Measurements from ENCODE around the gene CUX1.
"Not testable (repeated sequence)": the region's sequence is repeated elsewhere in the genome, so short reads cannot be mapped to it uniquely, and the experiment has no call there.

The CUX1 gene, protein sequence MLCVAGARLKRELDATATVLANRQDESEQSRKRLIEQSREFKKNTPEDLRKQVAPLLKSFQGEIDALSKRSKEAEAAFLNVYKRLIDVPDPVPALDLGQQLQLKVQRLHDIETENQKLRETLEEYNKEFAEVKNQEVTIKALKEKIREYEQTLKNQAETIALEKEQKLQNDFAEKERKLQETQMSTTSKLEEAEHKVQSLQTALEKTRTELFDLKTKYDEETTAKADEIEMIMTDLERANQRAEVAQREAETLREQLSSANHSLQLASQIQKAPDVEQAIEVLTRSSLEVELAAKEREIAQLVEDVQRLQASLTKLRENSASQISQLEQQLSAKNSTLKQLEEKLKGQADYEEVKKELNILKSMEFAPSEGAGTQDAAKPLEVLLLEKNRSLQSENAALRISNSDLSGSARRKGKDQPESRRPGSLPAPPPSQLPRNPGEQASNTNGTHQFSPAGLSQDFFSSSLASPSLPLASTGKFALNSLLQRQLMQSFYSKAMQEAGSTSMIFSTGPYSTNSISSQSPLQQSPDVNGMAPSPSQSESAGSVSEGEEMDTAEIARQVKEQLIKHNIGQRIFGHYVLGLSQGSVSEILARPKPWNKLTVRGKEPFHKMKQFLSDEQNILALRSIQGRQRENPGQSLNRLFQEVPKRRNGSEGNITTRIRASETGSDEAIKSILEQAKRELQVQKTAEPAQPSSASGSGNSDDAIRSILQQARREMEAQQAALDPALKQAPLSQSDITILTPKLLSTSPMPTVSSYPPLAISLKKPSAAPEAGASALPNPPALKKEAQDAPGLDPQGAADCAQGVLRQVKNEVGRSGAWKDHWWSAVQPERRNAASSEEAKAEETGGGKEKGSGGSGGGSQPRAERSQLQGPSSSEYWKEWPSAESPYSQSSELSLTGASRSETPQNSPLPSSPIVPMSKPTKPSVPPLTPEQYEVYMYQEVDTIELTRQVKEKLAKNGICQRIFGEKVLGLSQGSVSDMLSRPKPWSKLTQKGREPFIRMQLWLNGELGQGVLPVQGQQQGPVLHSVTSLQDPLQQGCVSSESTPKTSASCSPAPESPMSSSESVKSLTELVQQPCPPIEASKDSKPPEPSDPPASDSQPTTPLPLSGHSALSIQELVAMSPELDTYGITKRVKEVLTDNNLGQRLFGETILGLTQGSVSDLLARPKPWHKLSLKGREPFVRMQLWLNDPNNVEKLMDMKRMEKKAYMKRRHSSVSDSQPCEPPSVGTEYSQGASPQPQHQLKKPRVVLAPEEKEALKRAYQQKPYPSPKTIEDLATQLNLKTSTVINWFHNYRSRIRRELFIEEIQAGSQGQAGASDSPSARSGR (N-terminal part only)

DNA sequence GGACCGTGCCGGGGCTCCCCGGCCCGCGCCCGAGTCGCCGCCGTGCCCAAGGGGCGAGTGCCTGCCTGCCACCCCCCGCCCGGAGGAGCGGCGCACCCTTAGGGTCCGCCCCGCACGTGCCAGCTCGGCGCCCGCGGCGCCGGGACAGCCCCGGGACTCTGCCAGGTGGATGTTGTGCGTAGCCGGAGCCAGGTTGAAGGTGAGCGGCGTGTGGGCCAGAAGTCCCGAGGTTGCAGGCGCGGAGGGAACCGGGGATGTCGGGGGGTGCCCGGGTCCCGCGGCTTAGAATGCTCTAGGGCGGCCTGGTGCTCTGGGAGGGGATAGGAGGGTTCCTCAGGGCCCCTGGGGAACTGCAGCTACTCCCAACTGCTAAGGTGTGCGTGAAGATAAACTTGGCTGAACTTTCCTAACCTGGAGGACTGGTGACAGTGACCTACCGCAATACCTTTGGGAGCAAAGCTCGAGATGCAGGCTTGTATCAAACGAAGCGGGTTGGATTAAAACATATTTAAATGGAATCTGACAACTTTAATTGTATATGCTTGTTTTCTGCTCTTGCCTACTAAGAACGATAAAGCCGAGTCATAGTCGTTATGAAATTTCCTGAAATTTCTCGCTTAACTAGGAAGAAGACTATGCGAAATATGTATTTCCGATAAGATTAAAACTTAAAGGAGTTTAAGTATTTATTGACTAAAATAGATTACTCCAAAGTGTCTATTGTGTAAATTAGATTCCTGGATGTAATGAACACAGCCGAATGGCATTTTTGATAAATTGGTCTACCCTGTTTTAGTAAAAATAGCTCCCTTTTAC, at the start of gene CUX1:
Gene CUX1 (plus strand): TSS at position 156 of the 816 bp plus-strand sequence. CDS start 14 bp downstream, at position 170.
- DNase-seq = peak; percentile 47

DNA sequence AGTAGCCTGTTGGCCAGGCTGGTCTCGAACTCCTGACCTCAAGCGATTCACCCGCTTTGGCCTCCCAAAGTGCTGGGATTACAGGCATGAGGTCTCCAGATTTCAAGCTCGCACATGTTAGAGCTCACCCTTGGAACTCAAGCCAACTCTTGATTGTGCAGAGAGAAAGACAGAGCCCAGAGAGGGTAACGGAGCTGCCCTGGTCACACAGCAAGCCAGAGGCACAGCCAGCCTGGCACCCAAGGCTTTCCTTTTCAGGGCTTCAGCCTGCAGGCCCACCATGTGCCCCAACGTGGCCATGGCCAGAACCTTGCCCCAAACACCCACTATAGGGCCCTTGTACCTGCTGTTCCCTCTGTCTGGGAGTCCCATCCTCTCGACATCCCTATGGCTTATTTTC, 49.1 kb upstream of the CUX1 start:
- DNase-seq = no peak

DNA sequence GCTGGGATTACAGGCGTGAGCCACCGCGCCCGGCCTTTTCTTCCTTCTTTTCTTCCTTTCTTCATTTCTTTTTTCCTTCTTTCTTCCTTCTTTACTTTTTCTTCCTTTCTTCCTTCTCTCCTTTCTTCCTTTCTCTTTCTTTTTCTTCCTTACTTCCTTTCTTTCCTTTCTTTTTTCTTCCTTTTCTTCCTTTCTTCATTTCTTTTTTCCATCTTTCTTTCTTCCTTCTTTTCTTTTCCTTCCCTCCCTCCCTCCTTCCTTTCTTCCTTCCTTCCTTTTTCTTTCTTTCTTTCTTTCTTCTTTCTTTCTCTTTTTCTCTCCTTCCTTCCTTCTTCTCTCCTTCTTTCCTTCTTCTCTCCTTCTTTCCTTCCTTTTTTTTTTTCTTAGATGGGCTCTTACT, 47.0 kb upstream of the CUX1 start:
- no peak for DNase-seq

DNA sequence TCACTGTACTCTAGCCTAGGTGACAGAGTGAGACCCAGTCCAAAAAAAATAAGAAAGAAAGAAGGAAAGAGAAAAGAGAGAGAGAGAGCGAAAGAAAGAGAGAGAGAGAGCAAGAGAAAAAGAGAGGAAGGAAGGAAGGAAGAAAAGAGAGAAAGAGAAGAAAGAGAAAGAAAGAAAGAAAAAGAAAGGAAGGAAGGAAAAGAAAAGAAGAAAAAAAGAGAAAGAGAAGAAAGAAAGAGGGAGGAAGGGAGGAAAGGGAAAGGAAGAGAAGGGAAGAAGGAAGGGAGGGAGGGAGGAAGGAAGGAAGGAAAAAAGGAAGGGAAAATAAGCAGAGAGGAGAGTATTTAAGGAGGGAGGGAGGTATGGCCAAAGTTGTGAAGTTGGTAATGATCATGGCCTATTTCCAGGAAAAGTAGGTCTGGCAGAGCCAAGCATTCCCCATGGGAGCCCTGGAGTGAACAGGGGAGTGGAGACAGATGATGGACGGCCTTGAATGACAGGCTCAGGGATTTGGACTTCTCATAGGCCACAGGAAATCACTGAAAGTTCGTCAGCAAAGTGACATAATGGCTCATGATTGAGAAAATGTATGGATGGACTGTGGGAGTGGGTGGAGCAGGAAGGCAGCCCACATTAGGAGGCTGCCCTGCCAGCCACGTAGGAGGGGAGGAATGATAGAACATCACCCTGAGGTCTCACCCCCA, 44.8 kb upstream of the CUX1 start:
- no peak for DNase-seq

DNA sequence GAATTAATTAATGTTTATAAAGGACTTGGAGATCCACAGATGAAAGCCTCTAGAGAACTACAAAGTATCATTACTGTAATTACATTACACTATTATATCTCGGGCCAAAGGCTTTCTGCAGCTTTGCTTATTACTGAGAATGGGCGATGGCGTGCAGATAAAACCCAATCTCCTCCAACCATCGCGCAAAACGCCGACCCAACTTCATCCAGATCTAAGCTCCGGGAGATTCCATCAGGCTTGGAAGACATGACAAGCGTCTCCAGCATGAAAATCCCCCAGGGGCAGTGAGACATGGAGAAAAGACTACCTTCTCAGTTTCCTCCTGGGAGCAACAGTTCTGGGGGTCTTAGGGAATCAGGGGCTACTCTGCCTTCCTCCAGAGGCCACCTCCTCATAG, 42.2 kb upstream of the CUX1 start:
- DNase-seq = no peak

DNA sequence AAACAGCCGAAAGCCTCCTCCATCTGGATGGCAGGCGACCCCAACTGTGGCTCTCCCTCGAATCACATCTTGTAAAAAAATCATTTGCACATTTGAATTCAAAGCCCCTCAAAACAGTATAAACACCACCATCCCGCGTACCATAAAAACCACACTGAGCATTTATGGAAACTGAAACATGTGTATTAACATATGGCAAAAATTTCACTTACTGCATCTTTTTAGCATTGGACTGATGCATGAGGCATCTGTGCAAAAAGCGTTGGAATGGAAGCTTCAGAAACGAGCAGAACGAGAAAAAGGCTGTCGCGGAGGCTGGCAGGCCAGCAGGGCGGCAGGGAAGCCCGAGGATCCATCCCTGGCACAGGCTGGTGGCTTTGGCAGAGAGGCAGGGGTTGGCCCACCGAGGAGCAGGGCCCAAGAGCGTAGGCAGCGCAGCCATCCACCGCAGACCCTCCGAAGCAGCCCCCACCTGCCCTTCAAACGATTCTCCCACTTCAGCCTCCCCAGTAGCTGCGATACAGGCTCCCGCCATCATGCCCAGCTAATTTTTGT, 39.3 kb upstream of the CUX1 start:
- DNase-seq = no peak

DNA sequence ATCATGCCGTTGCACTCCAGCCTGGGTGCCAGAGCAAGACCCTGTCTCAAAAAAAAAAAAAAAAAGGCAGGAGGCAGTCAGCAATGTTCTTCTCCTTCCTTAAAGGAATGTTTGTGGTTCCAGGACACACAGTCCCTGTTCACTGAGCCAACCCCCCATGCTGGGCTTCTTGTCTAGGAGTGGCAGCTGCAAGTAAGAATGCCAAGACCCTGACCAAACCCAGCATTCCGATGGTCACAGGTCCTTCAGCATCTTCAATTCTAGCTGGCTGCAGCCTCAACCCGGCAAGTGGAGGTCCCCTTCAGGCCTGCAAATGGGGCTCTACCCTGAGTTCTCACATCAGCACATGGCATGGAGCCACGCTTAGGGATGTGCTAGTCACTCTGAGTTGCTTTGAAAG, 38.2 kb upstream of the CUX1 start:
- DNase-seq = no peak

DNA sequence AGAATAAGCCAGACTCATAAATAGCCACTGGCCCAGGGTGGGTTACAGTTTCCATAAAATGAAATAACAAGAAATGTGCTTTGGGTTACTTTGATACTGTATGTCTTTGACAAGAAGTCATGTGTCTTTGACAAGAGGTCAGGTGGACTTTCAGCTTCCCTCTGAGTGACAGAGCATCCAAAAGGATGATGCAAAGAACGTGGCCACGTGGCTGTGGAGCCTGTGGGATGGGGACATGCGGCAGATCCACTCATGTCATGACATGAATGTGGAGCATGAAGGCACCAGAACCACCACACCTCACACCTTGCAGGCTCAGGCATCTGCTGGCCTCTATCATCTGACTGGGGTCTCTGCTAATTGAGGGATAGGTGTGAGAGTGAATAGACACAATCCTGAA, 37.1 kb upstream of the CUX1 start:
- DNase-seq = no peak

DNA sequence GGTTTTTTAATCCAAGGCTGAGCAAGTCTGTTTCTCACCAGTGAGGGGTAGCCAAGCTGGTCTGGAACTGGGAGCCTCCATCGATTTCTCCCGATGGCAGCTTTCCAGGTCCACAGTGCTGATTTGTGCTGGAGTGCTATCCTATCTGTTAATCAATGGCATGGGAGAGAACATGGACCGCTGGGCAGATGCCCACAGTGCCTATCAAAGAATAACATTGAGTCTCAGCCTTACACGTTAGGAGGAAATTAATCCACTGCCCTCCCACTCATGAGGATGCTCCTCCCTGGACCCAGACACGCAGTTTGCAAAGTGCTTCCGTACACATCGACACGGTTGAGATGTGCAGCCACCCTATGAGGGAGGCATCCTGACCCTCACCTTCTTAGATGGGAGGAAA, 36.0 kb upstream of the CUX1 start:
- DNase-seq = no peak

DNA sequence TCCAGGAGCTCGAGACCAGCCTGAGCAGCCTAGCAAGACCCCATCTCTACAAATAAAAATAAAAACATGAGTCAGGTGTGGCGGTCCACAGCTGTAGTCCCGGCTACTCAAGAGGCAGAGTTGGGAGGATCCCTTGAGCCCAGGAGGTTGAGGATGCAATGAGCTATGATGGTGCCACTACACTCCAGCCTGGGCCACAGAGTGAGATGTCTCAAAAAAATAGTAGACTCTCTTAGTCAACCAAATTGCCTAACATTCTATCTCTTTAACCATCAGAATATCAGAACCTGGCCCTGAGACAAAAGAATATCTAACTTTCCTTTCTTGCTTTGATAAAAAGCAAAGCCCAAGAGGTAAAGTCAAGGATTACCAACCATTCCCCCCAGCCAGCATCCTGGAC, 35.0 kb upstream of the CUX1 start:
- DNase-seq = no peak

DNA sequence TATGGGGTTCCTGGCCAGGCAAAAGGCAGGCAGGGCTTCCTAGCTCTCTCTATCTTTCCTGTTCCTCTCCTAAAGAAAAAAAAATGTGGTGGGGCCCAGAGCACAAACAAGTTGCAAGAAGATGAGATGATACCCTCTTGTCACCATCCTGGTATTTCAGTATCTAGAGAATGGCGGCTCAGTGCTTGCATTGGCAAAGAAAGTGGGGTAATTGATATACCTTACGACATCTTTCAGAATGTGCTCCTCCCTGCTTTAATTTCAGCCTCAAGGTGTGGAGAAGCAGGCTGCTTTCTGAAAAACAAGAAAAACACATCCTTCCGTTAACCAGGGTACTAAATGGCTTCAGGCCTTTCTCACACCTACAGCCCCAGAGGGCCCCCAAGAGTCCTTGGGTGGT, 34.5 kb upstream of the CUX1 start:
- DNase-seq = no peak

DNA sequence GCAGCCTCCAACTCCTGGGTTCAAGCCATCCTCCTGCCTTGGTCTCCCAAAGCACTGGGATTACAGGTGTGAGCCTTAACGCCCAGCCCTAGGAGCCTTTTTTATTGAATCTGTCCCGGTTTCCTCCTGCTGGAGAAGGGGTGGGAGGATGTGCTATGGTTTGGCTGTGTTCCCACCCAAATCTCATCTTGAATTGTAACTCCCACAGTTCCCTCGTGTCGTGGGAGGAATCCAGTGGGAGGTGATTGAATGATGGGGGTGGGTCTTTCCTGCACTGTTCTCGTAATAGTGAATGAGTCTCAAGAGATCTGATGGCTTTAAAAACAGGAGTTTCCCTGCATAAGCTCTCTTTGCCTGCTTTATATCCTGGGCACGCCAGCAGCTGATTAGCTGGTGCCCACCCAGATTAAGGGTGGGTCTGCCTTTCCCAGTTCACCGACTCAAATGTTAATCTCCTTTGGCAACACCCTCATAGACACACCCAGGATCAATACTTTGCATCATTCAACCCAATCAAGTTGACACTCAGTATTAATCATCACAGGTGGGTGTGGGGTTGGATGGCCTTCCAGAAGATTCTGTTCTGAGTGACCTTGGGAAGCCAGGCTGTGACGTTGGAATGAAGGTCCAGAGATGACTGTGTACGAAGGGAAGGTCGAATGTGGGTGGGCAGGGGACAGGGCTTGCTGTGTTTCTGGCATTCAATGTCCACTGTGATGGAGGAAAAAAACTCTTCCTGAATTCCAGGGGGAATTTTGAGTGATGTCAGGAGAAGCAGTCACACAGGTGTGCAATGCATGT, 33.8 kb upstream of the CUX1 start:
- no peak for DNase-seq

DNA sequence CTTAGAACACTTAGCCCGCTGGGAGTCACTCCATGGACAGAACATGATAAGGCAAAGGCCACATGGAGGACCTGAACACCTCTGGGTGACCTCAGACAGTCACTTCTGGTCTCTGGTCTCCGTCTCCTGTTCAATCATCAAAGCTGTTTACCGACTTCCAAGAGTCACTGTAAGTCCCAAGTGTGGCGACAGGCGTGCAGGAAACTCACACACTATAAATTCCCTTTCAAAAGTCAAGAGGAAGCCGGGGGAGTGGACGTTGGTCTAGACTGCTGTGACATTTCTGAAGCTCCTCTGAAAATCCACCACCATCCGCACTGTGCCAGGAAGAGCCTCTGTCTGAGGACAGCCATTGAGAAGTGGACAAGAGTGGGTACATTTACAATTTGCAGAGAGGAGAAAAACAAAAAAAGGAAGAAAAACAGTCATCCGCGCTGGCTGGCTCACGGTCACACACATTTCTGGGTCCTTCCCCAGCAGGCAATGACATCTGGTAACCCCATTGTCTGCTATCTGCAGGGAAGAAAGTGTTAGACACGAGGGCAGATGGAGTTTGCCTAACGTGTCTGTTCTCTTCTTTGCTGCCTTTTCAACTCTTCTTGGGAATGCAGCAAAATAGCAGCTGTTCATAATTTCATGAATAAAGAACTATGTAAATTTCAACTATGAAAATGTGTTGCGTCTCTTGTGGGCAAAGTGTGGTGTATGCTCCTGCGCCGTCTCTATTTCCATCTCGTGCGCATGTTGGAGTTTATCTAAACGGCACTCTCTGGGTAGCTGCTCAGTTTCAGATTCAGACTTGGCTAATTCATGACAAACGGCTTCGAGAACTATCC, 32.9 kb upstream of the CUX1 start:
- DNase-seq = no peak

DNA sequence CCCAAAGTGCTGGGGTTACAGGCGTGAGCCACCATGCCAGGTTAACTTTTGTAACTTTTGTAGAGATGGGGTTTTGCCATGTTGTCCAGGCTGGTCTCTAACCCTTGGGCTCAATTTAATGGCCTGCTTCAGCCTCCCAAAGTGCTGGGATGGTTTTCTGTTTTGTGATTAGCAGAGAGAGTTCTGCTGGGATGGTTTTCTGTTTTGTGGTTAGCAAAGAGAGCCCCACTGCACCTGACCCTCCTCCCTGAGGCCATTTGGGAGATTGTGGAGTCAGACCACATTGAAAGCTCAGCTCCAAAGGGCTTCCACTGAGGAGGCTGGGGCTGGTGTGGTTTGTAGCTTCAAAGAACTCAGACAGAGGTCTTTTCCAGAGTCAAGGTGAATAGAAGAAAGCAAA, 29.6 kb upstream of the CUX1 start:
- DNase-seq = no peak

DNA sequence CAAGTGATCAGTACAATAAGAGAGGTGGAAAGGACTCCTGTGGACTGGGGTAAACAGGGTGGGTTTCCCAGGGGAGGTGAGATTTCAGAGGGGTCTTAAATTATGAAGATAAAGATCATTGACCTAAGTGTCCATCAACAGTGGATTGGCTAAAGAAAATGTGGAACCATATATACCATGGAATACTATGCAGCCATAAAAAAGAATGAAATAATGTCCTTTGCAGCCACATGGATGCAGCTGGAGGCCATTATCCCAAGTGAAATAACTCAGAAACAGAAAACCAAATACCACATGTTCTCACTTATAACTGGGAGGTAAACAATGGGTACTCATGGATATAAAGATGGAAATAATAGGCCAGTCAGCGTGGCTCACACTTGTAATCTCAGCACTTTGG, 28.9 kb upstream of the CUX1 start:
- no peak for DNase-seq

DNA sequence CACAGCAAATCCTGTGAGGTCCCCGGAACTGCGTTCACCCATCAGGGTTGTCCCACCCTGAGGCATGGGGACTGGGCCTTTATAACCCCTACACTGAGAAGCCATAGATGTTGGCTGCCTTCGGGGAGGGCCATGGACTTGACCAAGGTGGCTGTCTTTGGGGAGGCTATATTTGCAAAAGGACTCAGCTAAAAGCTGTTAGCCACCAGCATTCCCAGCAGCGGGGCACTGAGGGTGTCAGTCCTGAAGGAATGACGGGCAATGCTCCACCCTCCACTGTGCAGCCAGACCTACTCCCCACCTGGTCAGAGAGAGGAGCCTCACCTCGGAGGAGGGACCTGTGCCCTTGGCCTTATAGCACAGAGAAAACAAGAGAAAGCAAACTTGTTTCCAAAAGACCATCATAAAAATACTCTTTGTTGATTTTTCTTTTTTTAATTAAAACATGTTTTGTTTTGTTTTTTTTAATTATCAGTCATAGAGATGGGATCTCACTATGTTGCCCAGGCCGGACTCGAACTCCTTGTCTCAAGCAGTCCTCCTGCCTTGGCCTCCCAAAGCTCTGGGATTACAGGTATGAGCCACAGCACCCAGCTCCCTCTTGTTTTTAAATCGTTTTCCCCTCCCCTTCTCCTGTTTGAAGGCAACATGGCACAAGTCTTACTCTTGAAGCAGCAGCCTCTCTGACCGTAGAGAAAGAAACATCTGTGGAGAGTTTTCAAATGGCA, 26.7 kb upstream of the CUX1 start:
- no peak for DNase-seq

DNA sequence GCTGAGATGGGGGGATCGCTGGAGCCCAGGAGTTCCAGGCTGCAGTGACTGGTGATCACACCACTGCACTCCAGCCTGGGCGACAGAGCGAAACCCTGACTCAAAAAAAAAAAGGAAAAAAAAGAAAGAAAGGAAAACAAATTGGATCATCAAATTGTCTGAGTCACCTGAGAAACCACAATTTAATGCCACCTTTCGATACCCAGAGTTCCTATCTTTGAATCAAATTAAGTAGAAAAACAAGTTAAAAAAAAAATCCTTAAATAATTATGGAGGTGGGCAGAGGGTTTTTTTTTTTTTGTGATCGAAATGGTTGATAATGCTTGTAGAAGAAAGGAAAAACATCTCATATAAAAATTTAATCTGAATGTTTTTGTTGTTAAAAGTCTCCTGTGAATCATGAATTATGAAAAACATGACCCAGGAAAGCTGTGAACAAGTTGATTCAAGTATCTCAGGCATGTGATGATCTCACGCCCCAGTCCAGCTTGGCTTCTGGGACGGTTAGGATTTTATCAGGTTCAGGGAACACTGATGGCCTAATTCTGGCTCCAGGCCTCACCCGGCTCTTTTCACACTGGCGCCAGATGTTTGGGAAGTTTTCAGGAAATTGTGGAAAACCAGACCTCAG, 25.3 kb upstream of the CUX1 start:
- DNase-seq = no peak

DNA sequence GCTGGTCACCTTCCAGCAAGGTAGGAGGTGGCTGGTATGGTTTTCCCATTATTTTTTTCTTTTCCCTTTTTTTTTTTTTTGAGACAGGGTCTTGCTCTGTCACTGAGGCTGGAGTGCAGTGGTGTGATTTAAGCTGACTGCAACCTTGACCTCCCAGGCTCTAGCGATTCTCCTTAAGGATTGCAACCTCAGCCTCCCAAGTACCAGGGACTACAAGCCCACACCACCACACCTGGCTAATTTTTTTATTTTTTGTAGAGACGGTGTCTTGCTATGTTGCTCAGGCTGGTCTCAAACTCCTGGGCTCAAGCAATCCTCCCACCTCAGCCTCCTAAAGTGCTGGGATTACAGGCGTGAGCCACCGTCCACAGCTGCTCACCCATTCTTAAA, 24.7 kb upstream of the CUX1 start:
- DNase-seq = not testable (repeated sequence)
